Measurements from ENCODE around the gene PDILT.

Gene PDILT

DNA sequence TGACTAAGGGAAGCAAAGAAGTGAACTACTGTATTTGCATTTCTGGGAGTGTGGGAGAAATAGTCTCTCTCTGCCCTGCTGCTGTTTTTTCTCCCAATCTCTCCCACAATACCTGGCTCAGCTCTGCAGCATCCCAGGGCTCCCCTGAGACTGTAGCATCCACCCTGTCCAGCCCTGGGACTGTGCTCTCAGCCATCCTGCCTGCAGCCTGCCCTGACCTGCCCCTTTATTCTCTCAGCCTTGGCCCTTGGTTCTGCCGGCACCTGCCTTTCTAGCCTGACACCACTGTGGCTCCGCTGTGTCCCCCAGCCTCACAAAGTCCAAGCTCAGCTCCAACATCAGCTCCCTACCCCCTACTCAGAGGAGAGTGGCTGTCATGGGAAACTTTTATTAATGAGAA is 1.9 kb downstream of the PDILT start:
- no peak for DNase-seq (ENCODE audit: low read depth)

GRCh38 chr16:20401475-20402016 is 3.0 kb downstream of the PDILT start:
- DNase-seq (ENCODE audit: low read depth): no peak

DNA sequence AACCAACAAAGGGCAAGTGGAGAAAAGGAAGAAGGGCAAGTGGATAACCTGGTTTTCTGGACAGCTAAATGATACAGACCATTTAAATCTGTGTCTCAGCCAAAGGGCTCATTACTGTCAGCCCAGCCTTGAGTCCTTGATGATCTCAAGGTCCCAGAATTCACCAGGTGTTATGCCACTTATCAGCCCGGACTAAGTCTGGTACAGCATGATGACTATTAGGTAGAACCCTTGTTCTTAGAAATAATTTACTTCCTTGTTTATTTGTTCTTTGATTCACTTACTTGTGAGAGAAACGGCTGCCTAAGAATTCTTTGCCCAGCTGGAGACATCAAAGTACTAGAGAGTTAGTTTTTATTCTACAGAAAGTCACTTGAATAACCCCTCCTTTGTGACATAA is 3.5 kb downstream of the PDILT start:
- DNase-seq (ENCODE audit: low read depth): no peak

DNA sequence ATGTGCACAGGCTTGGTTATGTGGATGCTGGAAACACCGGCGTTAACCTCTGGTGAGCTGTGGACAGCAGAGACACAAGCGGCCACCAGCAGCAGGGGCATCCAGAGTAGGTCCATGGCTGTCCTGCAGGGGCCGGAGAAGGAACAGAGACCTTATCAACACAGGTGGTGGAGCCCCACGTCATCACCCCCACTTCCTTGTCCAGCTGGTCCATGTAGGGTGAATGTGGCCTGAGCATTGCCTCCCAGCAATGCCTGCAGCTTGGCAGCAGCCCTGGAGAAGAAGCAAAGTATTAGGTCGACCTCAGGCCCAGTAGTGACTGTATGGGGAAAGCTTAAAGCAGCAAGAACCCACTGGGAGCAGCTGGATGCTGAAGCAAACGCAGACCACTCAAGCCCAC is 5.4 kb downstream of the PDILT start:
- DNase-seq (ENCODE audit: low read depth): no peak

DNA sequence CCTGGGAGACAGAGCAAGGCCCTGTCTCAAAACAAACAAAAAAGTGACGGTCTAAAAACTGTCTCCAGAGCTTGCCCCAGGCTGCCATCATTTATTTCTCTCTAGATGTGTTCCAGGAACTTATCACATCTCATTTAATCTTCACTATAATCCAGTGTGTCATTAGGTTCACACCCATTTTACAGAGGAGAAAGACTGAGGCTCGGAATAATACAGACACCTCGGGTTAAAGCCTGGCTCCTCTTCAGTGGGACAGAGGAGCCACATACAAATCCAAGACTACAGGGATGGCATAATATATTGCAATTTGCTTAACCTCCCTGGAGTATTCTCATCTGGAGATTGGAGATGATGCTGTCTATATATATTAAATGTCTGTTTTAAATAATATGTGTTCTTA is 5.9 kb downstream of the PDILT start:
- DNase-seq (ENCODE audit: low read depth): no peak

GRCh38 chr16:20397468-20398074 is 7.0 kb downstream of the PDILT start:
- DNase-seq (ENCODE audit: low read depth): no peak

GRCh38 chr16:20396846-20397467 is 7.6 kb downstream of the PDILT start:
- DNase-seq (ENCODE audit: low read depth): no peak

DNA sequence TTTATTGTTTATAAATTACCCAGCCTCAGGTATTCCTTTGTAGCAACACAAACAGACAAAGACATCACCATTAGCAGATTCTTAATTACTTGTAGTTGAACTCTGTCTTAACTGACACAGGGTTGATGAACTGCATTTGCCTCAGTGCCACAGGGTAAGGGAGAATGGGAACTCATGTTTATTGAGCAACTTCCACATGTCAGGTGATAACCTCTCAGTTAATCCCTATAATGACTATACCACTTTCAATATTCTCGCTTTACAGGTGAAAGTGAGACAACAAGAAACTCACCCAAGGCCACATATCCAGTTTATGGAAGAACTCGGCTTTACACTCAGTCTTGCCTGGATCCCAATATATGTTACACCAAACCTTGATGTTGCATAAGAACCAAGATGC is 8.6 kb downstream of the PDILT start:
- DNase-seq (ENCODE audit: low read depth): no peak

- DNase-seq (ENCODE audit: low read depth): no peak
These were observed 10.5 kb downstream of the PDILT start for GRCh38 chr16:20393801-20394577.

- no peak for DNase-seq (ENCODE audit: low read depth)
These were observed 13.5 kb downstream of the PDILT start for GRCh38 chr16:20391045-20391444.

GRCh38 chr16:20388854-20389253 is 15.7 kb downstream of the PDILT start:
- no peak for DNase-seq (ENCODE audit: low read depth)

DNA sequence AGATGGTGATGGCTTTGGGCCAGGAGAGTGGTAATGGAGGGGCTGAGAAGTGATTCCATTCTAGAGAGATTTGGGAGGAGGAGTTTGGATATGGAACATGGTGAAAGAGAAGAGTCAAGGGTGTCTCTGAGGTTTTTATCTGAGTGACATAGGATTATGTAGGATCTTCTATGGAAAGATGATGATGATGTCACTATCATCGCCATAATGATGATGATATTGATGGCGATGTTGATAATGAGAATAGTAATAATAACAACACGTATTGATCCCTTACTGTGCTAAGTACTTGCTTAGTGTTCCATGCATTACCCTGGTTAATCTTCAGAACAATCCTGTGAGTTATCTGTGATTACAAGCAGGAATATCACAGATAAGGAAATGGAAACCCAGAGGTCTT is 16.6 kb downstream of the PDILT start:
- DNase-seq (ENCODE audit: low read depth): no peak

DNA sequence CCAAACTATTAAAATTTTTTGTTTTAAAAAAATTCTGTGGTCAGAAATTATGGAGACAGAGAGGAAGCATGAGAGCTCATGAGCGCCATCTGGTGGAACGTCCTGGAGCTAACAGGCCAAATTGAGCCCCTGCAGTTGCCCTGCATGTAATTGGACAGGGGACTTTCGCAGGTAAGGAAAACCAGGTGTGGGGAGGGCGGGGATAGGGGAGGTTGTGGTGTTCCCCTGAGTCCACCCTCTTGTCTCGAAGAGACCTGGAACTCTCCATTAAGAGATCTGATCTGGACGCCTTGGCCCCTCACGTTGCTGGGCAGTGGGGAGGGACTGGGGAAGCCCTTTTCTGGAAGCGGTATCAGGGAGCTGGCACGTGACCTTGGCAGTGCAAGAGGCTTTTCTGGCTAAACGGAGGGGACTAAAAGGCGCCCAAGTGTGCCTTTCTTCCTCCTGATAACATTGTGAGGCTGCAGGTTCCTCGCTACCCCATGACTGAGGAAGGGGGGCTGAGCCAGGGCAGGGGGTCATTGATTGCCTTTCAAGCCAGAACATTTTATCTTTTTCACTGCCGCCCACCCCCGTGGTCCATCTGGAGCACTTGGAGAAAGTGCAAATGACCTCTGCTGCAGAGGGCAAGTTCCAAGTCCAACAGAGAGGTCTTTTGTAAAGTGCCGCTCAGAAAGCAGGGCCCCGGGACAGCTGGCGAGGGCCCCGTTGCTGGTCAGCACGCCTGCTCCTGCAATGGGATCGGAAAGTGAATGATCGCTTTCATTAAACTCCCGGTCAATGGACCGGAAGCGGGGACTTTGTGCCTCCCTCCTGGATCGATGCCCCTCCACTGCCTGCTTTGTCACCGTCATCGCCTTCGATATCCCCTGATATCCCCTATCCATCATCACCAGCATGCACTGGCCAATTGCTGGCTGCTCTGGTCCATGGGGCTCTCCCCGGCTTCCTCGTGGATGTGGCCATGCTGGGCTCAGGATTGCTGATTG is 18.4 kb downstream of the PDILT start:
- DNase-seq (ENCODE audit: low read depth): peak; percentile 12

DNA sequence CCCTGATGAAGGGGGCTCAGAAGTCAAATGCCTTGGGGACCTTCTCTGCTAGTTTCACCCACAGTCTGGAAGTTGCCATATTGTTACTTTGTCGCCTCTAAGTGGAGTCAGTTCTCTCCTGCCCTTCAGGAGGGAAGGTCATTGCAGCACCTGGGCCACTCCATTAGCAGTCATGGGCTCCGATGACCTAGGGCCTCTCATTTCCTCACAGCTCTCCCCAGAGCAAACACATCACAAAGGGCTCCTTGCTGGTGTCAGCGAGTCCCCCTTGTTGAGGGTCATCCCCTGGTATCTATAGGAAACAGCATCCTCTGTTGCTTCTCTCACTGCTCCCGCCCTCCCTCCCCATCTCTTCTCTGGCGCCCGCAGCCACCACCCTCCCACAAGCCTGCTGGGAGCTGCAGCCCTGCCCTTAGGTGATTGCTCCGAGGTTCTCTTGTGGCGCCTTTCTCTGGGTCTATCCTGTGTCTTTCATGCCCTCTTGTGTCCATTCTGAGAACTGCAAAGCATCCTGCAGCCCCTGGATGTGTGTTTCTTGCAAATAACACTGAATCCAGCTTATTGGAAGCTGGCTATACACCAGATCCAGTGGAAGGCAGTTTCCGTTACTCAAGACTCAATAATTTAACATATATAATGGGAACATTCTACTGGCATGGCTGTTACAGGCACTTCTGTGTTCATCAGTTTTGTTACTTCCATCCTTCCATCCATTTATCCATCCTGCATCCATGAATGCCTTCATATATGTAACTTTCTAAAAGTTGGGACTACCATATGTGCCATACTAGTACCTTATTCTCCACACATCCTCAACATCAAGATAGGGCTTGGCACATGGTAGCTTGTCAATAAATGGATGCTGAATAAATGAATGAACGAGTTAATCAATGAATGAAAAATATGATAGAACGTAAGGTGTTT is 21.2 kb downstream of the PDILT start:
- peak; percentile 12 for DNase-seq (ENCODE audit: low read depth)

DNA sequence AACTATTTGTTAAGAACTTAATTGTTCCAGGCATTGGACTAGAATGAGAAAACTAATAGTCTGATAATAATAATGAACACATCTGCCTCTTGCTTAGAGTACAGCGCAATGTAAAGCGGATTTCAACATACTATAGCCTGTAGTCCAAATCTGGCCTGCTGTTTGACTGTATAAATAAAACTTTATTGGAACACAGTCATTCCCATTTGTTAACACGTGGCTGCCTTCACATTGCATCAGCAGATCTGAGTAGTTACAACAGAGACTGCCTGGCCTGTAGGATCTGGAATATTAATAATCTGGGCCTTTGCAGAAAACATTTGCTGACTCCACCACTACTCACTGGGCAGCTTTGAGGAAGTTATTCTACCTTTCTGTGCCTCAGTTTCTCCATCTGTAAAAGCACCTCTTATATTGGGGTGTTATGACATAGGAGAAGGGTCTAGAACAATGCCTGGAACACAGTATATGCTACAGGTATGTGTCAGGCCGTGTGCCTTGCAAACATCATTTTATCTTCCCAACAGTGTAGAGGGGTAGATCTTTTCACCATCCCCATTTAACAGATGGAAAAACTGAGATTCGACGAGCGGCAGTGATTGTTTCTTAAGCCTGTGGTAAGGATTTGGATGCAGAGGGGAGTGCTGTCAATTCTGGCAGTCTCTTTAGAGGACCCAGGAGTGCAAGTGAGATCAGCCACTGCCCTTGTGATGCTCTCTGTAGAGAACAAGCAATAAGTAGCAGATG is 22.2 kb downstream of the PDILT start:
- DNase-seq (ENCODE audit: low read depth): no peak

GRCh38 chr16:20380782-20381181 is 23.8 kb downstream of the PDILT start:
- DNase-seq (ENCODE audit: low read depth): no peak

DNA sequence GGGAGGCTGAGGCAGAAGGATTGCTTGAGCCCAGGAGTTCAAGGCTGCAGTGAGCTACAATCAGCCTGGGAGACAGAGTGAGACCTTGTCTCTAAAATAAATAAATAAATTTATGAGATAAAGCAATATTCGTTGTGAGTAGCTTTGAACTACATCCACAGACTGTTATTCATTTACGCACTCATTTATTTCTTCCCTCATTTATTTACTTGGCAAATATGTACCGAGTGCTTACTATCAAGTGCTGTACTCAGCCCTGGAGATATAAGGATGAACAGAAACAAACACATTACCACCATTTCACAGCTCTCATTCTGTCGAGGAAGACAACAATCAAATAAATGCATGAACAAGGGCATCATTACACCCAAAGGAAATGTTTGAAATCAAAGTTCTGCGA is 27.4 kb downstream of the PDILT start:
- DNase-seq (ENCODE audit: low read depth): no peak

DNA sequence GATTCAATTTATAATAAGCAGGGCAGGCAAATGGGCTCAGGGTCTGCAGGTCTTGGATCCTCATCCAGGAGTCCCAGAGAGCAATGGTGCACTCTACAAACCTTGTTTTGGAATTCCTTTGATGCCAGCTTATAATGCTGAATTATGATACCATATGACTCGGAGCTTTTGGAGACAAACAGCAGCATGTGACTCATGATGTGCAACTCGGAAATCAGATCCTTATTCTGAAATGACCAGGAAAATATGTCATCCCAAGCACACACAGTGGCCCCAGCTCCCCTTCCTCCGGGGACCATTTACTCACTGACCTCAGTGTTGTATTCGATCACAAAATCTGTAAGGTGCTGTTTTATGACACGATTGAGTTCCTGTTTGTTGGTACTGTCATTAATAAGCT is 31.8 kb downstream of the PDILT start:
- DNase-seq (ENCODE audit: low read depth): no peak

DNA sequence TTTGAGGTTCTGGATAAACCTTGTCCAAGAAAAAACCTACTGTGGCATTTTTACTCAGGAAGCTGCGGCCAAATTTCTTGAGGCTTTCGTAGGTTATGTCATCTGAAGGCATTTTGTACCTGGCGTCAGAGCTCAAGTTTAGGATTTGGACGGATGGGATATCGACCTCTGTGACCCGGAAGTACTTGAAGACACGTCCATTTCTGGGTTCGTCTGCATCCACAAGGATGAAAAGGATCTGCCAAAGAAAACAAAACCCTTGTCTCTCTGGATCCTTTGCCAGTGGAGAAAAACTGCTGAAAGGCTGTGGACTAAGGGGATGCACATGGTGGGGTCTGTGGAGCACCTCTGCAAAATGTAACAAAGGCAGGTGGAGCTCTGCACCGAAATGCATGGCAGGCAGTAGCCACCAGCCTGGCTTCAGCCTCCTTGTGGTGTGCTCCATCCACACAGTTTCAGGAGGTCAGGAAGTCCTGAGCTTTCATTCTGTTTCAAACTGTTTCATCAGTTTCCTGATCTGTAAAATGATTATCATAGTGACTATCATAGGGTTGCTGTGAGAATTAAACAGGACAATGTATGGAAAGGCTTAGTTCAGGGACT is 35.0 kb downstream of the PDILT start:
- no peak for DNase-seq (ENCODE audit: low read depth)

DNA sequence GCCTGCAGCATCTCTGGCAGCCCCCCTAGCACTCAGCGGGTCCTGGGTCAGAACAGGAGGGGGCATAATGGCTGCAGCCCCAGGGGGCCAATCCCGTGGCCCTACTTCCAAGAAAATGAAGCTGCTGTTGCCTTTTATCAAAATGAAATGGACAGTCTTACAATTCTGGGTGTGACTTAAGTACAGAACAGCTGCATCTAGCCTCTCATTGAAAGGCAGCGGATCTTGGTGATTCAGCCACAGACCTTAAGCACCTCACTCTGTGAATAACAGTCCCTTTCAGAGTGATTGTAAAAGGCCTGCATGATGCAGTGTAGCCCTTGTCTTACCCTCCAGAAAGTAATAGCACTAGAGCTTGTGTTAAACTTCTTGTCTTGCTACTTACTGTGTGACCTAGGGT is 40.5 kb downstream of the PDILT start:
- DNase-seq (ENCODE audit: low read depth): no peak
